Smooth muscle cell (in vitro differentiated cells): ENCODE results near the gene GPER1. TPM values are rescaled to one million over a fixed set of nuclear protein-coding genes. Genes with fewer than 3 reads are reported as not detected.

Source experiments
- DNase-seq: peaks from one replicate; lab custom pipeline; 2025; ENCODE audit not compliant: unreplicated experiment; lab: John Stamatoyannopoulos, UW
- H2AFZ ChIP-seq: fragments of 200-600 bp; sonication (generic); 2 replicates; pipeline ENCODE4 v1.6.0; 2016; ENCODE audit warnings: antibody characterized with exemption, low read depth, mild to moderate bottlenecking
- H3F3A ChIP-seq: fragments of 200-600 bp; sonication (generic); 2 replicates; pipeline ENCODE4 v1.6.0; 2017; ENCODE audit warnings: antibody characterized with exemption, low read depth
- H3K27ac ChIP-seq: fragments of 200-600 bp; sonication (generic); 2 replicates; pipeline ENCODE4 v1.5.1; 2016; ENCODE audit warnings: low read depth, mild to moderate bottlenecking
- H3K27me3 ChIP-seq: fragments of 200-600 bp; sonication (generic); 2 replicates; pipeline ENCODE4 v1.6.1; 2016; ENCODE audit warnings: low read depth, mild to moderate bottlenecking
- H3K36me3 ChIP-seq: fragments of 200-600 bp; sonication (generic); 2 replicates; pipeline ENCODE4 v1.5.1; 2016; ENCODE audit warnings: low read depth
- H3K4me1 ChIP-seq: fragments of 200-600 bp; sonication (generic); 2 replicates; pipeline ENCODE4 v1.5.1; 2016; ENCODE audit warnings: low read depth
- H3K4me2 ChIP-seq: fragments of 200-600 bp; sonication (generic); 2 replicates; pipeline ENCODE4 v1.6.0; 2016; ENCODE audit warnings: mild to moderate bottlenecking
- H3K4me3 ChIP-seq: fragments of 200-600 bp; sonication (generic); 2 replicates; pipeline ENCODE4 v1.5.1; 2016; ENCODE audit warnings: mild to moderate bottlenecking
- H3K79me2 ChIP-seq: fragments of 200-600 bp; sonication (generic); 2 replicates; pipeline ENCODE4 v1.6.0; 2016; ENCODE audit warnings: low read depth, mild to moderate bottlenecking
- H3K9ac ChIP-seq: fragments of 200-600 bp; sonication (generic); 2 replicates; pipeline ENCODE4 v1.6.0; 2016; ENCODE audit warnings: low read depth
- H3K9me3 ChIP-seq: fragments of 200-600 bp; sonication (generic); replicated peaks from 2 replicates; pipeline ENCODE4 v1.5.1; 2016; ENCODE audit warnings: low read depth
- H4K20me1 ChIP-seq: fragments of 200-600 bp; sonication (generic); 2 replicates; pipeline ENCODE4 v1.6.0; 2016; ENCODE audit warnings: low read depth
- WGBS: methylation state at CpG from one replicate; pipeline ENCODE4 v1.1.7; 2016; ENCODE audit warnings: low lambda C conversion rate; 5-methylcytosine and 5-hydroxymethylcytosine counted together
- polyA plus RNA-seq: library from polyadenylated mRNA; unstranded; fragments of >200 nt; fragmentation: Nextera tagmentation; extraction: Ambion mirVana; gene quantifications from 2 replicates; pipeline ENCODE4 v1.2.1, GENCODE V29; 2016
- total RNA-seq: library from RNA; depleted of rRNA; stranded (reverse); fragments of >200 nt; gene quantifications from 2 replicates; pipeline ENCODE4 v1.2.3, GENCODE V29; 2014
- TF ChIP-seq, protein P1 (sequence below): fragments of 200-600 bp; sonication (generic); IDR thresholded peaks from 2 replicates; pipeline ENCODE4 v1.5.1; 2017; ENCODE audit warnings: borderline replicate concordance, mild to moderate bottlenecking, antibody characterized with exemption; ENCODE audit not compliant: insufficient read depth, poor library complexity, severe bottlenecking

Gene GPER1
- total and polyA plus RNA-seq, 2 experiments from 2014 or later, result 1.3 to 2.3 TPM

DNA sequence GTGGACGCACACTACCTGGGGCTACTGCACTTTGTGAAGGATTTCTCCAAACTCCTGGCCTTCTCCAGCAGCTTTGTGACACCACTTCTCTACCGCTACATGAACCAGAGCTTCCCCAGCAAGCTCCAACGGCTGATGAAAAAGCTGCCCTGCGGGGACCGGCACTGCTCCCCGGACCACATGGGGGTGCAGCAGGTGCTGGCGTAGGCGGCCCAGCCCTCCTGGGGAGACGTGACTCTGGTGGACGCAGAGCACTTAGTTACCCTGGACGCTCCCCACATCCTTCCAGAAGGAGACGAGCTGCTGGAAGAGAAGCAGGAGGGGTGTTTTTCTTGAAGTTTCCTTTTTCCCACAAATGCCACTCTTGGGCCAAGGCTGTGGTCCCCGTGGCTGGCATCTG, 29.6 kb upstream of the GPER1 start:
- Histone ChIP-seq H3K4me2 (no peak overlapping the region), H3K9me3 (no peaks in the 10 kb centered on the region), H3K4me1 (peaks cover 9% of the 10 kb centered on the region), H4K20me1 (peaks cover 88% of the 10 kb centered on the region), H3K9ac (no peak overlapping the region), H3K79me2 (no peaks in the 10 kb centered on the region), H3K4me3 (no peak overlapping the region), H3K27ac (no peak overlapping the region), H3F3A (no peaks in the 10 kb centered on the region), H2AFZ (no peak overlapping the region), H3K27me3 (no peaks in the 10 kb centered on the region), H3K36me3 (no peaks in the 10 kb centered on the region)
- 95% methylated on average over 13 of the region's 13 CpGs for WGBS
- TF ChIP-seq, protein P1, sequence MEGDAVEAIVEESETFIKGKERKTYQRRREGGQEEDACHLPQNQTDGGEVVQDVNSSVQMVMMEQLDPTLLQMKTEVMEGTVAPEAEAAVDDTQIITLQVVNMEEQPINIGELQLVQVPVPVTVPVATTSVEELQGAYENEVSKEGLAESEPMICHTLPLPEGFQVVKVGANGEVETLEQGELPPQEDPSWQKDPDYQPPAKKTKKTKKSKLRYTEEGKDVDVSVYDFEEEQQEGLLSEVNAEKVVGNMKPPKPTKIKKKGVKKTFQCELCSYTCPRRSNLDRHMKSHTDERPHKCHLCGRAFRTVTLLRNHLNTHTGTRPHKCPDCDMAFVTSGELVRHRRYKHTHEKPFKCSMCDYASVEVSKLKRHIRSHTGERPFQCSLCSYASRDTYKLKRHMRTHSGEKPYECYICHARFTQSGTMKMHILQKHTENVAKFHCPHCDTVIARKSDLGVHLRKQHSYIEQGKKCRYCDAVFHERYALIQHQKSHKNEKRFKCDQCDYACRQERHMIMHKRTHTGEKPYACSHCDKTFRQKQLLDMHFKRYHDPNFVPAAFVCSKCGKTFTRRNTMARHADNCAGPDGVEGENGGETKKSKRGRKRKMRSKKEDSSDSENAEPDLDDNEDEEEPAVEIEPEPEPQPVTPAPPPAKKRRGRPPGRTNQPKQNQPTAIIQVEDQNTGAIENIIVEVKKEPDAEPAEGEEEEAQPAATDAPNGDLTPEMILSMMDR, result no peak
- no peak for DNase-seq

DNA sequence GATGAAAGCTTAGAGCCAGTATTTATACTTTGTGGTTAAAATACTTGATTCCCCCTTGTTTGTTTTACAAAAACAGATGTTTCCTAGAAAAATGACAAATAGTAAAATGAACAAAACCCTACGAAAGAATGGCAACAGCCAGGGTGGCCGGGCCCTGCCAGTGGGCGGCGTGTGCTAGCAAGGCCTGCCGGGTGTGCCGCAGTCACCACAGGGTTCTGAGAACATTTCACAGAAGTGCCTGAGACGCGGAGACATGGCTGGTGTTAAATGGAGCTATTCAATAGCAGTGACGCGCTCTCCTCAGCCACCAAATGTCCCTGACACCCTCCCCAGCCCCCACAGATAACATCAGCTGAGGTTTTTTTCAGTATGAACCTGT, 29.1 kb upstream of the GPER1 start:
- H3K4me3 ChIP-seq, result no peak overlapping the region
- no peaks in the 10 kb centered on the region for H3K9me3 ChIP-seq
- no peaks in the 10 kb centered on the region for H3F3A ChIP-seq
- WGBS, result 57% methylated on average over 10 of the region's 10 CpGs
- no peak overlapping the region for H3K9ac ChIP-seq
- TF ChIP-seq, protein P1, result no peak
- no peaks in the 10 kb centered on the region for H3K27me3 ChIP-seq
- no peak overlapping the region for H3K27ac ChIP-seq
- H3K79me2 ChIP-seq, result no peaks in the 10 kb centered on the region
- no peaks in the 10 kb centered on the region for H3K36me3 ChIP-seq
- H2AFZ ChIP-seq, result no peak overlapping the region
- no peak overlapping the region for H3K4me2 ChIP-seq
- peaks cover 9% of the 10 kb centered on the region for H3K4me1 ChIP-seq
- peaks cover 88% of the 10 kb centered on the region for H4K20me1 ChIP-seq
- DNase-seq, result no peak

DNA sequence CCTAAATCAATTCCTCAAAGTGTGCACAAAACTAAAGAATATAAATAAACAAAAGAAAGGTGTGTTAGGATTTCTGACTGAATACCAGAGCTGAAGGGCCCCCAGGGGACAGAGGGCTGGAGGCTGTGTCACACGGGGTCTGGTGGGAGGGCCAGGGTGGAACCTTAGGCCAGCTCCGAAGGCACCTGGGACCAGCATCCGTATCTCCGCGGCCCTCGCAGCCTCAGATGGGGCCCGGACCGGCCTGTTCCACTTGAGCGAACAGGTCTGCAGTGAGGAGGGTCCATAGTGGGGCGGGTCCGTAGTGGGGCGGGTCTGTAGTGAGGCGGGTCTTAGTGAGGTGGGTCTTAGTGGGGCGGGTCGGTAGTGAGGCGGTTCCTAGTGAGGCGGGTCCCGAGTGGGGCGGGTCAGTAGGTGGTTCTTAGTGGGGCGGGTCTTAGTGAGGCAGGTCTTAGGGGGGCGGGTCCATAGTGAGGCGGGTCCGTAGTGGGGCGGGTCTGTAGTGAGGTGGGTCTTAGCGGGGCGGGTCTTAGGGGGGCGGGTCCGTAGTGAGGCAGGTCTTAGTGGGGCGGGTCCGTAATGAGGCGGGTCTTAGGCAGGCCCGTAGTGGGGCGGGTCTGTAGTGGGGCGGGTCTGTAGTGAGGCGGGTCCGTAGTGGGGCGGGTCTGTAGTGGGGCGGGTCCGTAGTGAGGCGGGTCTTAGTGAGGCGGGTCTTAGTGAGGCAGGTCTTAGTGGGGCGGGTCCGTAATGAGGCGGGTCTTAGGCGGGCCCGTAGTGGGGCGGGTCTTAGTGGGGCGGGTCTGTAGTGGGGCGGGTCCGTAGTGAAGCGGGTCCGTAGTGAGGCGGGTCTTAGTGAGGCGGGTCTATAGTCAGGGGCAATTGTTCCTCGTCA, 28.5 kb upstream of the GPER1 start:
- H3K4me3 ChIP-seq, result peak overlapping the region; percentile 28
- H3K36me3 ChIP-seq, result no peaks in the 10 kb centered on the region
- no peak overlapping the region for H3K9ac ChIP-seq
- H3K27ac ChIP-seq, result no peak overlapping the region
- peaks cover 90% of the 10 kb centered on the region for H4K20me1 ChIP-seq
- H3K27me3 ChIP-seq, result no peaks in the 10 kb centered on the region
- no peaks in the 10 kb centered on the region for H3F3A ChIP-seq
- peaks cover 9% of the 10 kb centered on the region for H3K4me1 ChIP-seq
- peak overlapping the region; percentile 84 for H3K4me2 ChIP-seq
- no peaks in the 10 kb centered on the region for H3K79me2 ChIP-seq
- no peaks in the 10 kb centered on the region for H3K9me3 ChIP-seq
- no peak for DNase-seq
- TF ChIP-seq, protein P1, result no peak
- no peak overlapping the region for H2AFZ ChIP-seq
- WGBS, result 19% methylated on average over 18 of the region's 55 CpGs
